ENCODE measurements around the gene ADA.
"Not testable (repeated sequence)": the region's sequence is repeated elsewhere in the genome, so short reads cannot be mapped to it uniquely, and the experiment has no call there.

ADA gene

DNA sequence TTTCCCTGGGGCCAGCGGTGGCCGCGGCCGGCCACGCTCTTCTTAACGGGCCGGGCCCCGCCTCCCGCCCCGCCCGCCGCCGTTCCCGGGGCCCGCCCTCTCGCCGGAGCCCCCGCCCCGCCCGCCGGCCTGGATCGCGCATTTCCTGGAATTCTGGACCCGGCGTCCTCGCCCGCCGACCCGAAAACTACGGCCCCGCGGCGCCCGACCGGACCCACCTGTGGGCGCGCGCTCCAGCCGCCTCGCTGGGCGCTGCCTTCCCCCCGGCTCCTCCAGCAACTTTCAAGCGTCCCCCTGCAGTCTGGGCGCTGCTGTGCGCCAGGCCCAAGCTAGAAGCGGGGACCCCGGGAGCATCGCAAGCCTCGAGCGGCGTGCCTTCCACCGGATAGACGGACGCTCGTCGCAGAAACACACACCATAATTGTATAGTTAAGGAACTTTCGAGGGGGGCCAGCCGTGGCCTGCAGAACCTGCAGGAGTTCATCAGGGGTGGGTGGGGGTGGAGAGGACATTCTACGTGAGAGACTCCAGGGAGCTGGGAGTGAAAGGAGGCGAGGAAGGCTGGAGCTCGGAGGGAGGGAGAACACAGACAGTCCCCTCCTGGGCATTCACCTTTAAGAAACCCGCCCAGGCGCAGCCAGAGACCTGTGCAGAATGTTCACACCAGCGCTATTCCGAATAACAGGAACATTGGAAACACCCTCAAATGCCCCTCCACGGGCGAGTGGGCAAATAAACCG, at the start of gene ADA:
ADA (minus strand) TSS at position 16 of the 740 bp plus-strand sequence. CDS start 92 bp downstream, outside the sequence.
- peak; percentile 45 for DNase-seq

DNA sequence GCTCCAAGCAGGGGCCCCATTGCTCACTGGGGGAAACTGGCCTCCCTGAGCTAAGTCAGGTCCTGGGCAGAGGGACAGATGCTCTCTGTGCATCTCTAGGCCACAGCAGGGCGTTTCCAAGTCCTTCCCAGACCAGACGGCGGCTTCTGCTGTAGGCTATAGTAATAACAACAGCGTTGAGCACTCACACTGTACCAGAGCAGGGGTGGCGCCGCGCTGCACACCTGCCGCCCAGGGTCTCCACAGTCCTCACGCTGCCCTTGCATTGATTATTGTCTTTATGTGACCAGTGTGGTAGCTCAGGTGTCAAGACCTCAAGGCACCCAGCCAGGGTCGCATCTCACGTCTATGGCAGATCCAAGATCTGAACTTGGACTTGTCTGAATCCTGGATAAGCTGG, 48.8 kb upstream of the ADA start:
- no peak for DNase-seq

DNA sequence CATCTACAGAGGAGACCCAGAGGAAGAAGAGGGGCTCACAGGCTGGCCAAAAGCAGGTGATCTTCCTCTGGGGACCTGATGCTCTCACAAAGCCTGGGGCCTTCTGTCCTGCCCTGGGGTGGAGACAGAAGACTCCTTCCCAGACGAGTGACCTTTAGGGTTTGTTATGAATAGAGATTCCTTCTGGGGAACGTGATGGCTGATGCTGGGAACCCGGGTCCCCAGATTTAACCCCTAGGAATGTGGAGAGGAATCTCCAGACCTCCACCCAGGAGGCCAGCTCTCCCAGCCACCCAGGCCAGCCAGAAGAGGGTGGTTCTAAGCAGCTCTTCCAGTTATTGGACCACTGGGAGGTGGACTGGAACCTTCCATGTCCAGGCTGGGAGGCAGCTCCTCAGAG, 46.9 kb upstream of the ADA start:
- DNase-seq, result no peak

DNA sequence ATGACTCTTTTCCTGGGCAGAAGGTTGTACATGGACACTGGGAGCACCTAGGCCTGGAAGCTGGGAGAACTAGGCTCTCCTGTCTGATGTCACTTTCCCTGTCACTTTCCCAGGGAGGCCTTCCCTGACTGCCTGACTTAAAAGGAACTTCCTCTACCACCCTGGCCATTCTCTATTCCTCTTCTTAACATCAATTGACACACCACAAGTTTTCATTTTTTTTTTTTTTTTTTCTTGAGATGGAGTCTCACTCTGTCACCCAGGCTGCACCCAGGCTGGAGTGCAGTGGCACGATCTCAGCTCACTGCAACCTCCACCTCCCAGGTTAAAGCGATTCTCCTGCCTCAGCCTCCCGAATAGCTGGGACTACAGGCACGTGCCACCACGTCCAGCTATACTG, 45.5 kb upstream of the ADA start:
- DNase-seq, result not testable (repeated sequence)

DNA sequence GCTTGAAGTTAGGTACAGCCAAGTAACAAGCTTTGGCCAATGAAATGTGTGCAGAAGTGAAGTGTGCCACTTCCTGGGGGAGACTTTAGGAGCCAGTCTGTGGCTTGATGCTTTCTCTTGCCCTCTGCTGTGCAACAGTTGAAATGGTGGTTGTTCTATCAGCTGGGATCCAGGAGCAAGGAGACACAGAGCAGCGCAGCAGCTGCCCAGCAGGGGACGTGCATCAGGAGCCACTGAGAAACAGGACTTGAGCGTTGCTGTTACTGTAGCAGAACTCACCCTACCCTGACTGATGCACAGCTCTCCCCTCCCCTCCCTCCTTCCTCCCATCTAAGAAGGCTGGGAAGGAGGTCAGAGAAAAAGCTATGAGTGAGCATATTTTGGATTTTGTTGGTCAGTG, 44.8 kb upstream of the ADA start:
- no peak for DNase-seq

DNA sequence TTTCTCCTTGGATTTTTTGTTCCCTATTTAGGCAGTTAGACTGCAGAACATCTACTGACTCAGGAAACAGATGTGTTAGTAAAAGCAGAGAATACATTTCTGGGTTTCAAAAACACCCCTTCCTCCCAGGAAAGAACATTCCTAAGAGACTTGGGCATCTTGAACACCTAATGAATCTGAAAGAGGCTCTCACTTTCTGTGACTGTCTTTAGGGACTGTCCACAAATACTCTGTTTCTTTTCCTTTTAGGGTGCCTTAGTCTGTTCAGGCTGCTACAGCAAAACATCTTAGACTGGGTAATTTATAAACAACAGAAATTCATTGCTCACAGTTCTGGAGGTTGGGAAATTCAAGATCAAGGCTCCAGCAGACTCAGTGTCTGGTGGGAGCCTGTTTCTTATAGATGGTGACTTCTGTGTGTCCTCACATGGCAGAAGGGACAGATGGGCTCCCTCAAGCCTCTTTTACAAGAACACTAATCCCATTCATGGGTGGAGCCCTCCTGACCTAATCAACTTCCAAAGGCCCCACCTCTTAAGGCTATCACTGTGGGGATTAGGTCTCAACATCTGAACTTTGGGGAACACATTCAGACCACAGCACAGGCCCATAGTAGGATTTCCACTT, 44.3 kb upstream of the ADA start:
- DNase-seq, result no peak

DNA sequence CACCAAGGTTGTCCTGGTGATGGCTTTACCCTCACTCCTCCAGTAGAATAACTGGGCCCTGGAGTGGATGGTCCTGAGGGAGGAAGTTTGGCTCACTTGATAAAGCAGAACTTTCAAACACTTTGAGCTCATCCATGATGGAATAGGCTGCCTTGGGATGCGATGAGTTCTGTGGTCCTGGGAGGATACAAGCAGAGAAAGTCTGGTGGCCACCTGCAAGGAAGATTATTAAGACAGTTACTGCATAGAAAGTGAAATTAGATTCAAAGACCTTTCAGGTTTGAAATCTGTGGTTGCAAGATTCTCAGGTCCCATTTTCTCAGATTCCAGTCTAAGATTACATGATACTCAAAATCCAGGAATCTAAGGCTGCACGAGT, 43.8 kb upstream of the ADA start:
- DNase-seq, result no peak

DNA sequence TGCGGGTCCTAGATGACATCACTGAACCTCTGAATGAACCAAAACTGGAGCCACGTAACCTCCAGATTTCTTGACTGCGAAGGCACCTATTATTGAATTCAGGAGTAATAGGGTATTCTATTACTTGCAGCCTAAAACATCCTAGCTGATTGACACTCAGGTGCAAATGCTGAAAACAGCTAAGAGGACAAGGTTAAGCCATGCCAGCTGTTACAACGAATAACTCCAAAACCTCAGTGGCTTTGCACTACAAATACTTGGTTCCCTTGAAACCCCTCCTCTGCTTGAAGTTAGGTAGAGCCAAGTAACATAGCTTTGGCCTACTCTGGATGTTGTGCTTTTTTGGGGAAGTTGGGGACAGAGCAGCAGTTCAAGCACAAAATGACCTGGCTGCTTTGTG, 42.7 kb upstream of the ADA start:
- no peak for DNase-seq

DNA sequence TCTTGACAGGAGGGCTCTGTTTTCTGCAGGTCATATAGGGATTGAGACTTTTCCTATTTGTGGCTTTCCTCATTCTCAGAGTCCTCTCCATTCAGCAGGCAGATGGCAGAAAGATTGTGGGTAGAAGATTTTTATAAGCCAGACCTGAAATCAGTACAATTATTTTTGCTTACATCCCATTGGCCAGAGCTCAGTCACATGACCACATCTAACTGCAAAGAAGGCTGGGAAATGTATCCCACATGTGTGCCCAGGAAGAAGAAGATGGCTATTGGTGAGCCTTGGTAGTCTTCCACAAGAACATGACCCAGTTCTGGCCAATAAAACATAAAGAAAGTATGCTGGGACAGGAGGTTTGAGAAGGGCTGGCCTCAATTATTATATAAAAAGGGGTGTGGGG, 42.1 kb upstream of the ADA start:
- DNase-seq, result no peak

DNA sequence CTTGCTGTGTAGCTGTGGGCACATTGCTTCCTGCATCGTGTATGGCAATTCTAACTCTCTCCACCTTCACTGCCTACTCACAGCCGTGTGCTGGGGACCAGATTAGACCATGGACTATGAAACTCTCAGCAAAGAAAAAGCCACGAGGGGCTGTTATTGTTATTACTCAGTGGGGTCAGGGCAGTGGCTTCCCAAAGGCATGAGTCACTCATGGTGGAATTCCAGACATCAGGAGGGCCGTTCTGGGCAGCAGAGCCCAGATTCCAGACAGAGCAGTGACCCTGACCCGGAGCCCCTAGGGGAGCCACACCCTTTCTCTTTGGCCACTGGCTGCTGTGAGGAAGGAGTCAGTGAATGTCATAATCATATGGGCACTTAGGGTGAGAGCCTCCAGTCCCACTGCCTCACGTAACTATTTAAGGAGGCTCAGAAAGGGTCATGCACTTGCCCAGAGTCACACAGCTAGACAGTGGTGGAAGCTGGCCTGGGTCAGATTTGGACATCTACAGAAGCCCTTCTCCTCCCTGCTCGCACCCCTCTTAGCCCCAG, 41.5 kb upstream of the ADA start:
- no peak for DNase-seq

DNA sequence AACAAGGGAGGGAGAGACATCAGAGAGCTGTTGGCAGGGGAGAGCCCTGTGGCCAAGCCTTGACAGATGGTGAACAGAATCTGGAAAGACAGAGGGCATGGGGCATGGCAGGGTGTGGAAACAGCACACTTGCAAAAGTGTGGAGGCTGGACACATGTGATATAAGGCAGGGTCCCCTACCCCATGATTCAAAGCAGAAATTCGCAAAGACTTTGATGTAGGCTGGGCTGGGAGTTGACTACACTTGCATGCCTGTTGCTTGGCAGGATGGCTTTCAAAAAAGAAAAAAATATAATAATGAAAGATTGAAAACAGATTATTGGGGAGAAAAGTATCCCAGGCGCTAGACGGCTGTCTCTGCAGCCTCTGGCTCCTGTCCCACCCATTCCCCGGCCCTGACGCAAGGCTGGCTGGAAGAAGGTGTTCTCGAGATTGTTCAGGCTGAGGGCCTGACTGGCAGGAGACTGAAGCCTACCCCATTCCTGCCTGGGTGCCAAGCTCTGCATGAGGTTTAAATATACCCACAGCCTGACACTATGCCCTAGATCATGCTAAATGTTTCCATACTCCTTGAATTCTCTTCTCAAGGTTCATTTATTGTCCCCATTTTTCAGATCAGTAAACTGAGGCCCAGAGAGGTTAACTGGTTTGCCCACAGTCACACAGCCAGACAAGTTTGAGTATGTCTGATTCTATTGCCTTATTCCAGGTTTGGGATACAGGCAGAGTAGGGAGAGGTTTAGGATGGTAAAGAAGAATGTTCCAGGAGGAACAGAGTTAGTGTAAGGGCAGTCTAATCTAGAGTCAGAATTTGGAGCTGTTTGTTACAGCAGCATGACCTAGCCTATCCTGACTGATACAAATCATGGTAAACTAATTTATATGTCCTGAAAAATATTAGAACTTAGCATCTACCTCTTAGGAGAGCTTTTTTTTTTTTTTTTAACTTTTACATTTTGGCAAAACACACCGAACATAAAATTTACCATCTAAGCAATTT, 40.2 kb upstream of the ADA start:
- no peak for DNase-seq

DNA sequence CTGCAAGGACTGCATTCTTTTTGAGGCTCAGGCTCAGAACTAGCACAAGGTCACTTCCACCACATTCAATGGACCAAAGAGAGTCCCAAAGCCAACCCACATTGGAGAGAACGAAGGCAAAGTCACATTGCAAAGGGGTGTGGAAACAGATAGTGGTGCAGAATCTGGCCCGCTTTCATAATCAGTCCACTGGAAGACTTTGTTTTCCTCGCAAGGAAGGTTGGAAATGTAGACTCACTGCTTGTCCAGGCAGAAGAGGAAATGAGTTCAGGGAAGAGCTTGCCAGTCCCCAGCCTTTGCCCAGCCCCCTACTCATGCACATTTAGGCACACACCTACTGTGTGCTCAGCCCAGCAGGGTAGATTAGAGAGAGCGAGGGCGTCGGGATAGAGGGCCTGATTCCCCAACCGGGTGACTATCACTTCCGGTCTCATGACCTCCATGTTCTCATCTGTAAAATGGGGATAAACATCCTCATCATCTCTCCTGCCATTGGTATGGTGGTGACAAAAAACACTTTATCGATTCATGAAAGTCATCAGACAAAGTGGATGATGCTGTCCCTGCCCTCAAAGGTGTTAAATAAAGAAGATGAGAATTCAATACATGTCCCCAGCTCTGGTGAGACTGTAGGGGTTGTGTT, 39.4 kb upstream of the ADA start:
- no peak for DNase-seq

DNA sequence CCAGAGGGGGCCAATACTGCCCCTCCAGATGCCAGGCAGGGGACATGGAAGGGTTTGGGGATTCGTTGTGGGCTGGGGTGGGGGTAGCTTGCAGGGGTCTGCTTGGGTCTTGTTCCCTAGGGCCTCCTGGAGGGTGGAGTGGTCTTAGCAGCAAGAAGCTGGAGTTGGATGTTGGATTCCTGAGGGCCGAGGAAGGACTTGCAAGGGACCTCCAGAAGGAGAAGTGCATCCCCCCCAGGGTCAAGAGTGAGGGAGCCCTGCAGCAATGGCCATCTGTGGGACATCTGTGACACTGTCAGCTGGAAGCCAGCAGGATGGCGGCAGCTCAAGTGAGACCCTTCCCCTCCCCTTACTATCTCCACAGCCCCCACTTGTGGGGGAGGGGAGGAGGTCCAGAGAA, 38.3 kb upstream of the ADA start:
- no peak for DNase-seq

DNA sequence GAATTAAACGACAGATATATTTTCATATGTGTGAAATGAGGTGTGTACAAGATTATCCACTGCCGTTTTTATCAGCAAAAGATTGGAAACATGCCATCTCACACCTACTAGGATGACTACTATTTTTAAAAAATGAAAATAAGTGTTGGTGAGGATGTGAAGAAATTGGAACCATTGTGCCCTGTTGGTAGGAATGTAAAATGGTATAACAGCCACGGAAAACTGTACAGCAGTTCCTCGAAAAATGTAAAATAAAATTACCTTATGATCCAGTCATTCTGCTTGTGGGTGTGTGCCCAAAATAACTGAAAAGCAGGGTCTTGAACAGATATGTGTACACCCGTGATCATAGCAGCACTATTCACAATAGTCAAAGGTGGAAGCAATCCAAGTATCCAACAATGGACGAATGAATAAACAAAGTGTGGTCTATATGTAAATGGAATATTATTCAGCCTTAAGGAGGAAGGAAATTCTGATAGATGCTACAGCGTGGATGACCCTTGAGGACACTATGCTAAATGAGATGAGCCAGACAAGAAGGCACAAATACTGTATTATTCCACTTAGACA, 36.6 kb upstream of the ADA start:
- DNase-seq, result no peak

DNA sequence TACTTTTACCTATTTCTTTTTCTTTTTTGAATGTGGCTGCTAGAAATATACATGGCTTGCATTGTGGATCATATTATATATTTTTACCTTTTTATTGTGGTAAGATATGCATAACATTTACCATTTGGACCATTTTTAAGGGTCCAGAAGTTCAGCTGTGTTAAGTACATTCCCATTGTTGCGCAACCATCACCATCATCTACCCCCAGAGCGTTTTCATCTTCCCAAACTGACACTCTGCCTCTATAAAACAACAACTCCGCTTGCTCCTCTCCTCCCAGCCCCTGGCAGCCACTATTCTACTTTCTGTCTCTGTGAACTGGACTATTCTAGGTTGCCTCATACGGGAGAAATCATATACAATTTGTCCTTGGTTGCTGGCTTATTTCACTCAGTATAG, 35.4 kb upstream of the ADA start:
- no peak for DNase-seq

DNA sequence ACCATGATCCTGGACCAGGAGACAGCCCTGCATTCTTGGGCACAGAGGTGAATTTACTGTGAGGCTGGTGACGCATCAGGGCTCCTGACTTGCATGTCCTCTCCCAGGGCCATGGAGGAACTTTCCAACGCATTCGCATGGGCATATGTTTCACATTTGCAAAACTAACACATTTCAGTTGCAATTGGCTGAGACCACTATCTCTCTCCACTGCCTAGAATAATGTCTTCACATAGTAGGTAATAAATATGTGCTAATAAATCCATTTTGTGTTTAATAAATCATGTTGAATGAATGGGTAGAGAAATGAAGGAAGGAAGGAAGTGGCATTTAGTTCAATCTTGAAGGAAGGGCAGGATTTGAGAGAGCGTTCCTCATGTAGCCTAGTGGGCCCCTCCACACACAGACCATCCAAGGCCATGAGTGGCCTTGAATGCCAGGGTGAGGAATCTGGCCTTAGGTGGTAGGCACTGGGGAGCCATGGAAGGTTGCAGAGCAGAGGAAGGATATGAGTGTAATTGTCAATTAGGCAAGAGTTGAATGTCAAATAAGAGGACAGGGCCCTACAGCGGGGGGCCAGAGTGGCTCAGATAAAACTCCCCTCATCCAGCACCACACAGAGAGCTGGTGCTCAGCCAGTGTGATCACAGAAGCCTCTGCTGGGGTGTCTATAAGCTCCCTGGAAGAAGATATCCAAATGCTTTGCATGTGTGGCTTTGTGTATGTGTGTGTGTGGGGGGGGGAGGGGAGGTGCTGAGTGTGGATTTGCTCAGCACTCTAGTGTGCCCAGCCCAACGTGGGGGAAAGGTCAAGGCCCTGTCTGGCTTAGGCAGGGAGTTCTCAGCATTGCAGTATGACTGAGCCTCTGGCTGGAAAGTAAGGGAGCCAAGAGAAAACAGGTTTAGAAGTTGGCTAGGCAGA, 32.8 kb upstream of the ADA start:
- no peak for DNase-seq

DNA sequence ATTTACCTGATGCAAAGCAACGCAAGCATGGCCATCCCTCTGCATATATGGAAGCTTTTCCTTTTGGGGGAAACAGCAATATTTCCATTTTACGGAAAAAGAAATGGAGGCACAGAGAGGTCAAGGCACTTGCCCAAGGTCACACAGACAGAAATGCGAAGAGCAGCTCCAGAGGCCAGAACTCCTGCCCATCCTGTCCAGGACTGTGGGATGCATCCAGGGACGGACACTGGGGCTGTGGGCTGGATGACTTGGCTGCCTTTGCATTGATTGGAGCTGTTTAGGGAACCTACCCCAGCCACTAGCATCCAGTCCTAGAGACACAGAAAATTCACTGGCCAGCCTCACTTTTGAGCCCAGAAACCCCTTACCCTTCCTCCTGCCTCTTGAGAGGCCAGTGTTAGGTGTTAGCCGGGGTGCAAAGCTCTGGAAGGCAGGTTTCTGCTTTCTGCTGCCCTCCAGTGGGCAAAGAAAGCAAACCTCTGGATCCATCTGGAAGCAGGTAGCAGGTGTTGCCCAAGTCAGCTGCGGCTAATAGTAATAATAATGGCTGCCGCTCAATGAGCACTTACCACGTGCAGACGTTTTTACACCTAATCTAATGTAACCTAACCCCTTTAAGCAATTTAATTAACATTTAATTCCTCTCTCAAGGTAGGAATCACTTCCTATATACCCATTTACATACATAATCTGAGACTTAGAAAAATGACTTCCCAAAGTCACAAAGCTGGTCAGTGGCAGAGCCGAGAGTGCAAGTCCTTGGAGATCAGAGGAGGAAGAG, 32.0 kb upstream of the ADA start:
- DNase-seq, result peak; percentile 80

DNA sequence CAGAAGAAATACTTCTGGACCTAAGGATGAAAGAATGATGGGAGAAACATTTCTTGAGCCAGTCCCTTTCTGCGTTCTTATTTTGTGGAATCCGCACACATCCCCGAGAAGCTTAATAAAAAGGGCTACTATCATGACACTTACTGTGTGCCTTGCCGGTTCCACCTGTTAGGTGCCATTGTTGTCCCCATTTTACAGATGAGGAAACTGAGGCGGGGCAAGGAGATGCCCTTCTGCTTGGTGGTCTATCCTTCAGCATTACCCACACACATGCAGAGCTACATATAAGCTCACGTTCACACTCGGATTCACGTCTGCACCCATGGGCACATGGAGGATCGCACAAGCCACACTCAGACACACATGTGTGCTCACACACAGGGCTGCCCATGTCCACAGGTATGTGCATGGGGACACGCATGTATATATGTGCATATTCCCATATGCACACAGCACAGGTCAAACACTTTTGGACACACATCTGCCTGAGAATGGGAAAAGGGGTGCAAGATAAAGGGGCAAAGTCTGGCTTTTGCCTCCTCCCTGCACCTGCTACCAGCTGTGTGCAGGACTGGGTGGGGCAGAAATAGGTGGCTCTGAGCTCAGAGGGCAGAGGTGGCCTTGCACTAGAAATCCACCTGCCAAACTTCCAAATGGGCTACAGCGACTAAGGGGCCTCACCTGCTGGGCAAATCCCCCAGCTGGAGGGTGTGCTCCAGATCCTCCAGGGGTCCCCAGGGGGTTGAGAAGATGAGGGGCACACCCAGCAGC, 30.5 kb upstream of the ADA start:
- DNase-seq, result no peak

DNA sequence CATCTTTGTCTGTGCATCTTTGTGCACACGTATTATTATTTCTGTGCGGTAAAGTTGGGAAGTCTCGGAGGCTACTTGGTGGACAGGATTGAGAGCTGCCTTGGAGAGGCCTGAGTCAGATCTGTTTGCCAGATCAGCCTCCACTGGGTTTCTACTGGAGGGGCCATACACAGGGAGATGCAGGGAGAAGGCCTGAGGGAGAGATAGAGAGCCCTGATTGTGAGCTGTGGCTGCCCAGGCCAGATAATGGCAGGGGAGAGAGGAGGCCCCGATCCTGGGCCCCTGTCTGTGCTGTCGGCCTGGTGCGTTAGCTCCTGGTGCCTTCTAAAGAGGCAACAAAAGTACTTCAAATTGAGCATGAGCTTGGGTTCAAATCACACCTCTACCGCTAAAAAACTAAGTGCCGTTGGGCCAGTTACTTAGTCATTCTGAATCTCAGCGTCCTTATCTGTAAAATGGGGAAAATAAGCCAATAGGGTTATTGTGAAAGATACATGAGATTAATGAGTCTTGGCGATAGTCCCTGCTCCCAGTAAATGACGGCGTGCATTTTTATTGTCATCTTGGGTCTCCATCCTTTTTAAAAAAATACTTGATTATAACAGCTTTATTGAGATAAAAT, 27.6 kb upstream of the ADA start:
- no peak for DNase-seq
